NCI-H1092 treated with DMSO at 0.1 percent for 48 hours (cell line): ENCODE measurements around the gene PPIE.
"Not testable (repeated sequence)": the region's sequence is repeated elsewhere in the genome, so short reads cannot be mapped to it uniquely, and the experiment has no call there.

Experiments used
- DNase-seq: peaks from one replicate; lab custom pipeline; 2025; lab: John Stamatoyannopoulos, UW

The PPIE gene

DNA sequence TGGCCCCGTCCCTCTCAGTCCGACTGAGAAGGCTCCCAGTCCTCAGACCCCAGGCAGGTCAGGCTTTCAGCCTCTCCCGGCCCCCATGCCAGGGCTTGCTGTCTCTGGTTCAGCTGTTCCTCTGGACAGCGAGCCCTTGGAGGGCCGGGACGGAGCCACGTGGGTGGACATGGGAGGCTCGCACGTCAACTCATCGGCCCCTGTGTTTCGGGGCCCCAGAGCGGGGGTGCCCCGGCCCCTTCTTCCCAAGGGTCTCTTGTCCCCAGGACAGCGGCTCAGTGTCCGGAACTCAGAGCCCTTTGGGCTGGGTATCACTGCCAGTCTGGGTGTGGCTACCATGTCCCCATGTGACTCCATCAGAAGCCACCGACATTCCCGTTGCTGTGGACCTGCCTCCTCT, 39.2 kb downstream of the PPIE start:
- DNase-seq: not testable (repeated sequence)

DNA sequence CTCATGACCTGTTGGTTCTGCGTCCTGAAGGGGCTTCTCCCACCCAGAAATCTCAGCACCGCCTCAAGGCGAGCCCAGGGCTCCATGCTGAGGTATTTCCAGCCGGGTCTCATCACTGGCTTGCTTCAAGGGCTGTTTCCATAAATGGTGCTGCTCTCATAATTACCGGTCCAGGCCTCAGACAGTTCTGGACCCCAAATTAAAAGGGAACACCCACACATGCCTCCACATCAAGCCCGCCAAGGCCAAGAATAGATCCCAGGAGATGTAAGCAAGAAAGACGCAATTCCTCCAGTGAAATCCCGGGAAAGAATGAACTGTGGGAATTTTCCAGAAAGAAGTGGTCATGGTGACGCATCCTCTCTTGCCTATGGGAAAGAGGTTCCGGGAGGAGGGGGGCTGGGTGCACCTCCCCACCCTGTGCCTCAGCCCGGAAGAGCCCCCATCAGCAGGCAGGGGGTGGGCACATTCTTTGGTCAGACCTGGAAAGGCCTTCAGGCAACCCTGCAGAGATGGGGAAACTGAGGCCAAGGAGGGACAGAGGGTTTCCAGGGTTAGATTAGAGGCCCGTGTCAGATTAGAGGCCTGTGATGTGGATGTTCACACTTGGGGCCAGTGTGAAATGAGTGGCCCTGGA, 39.9 kb downstream of the PPIE start:
- DNase-seq: not testable (repeated sequence)

DNA sequence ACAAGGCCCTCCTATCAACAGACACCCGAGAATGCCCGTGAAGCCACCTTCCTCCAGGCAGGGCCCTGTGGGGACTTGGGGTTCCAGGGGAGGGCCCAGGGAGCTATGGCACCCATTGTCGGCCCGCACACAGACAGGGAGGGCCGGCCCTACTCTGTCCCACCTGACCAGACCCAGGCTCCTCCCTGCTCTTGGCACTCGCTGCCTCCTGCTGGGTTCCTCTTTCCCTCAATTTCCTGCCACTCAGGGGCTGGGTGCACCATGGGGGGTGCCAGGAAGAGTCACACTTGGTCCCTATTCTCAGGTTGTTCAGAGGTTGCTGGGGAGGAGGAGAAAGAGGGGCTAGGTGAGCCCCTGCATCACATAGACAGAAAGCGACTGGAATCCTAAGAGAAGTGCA, 40.5 kb downstream of the PPIE start:
- DNase-seq: no peak

DNA sequence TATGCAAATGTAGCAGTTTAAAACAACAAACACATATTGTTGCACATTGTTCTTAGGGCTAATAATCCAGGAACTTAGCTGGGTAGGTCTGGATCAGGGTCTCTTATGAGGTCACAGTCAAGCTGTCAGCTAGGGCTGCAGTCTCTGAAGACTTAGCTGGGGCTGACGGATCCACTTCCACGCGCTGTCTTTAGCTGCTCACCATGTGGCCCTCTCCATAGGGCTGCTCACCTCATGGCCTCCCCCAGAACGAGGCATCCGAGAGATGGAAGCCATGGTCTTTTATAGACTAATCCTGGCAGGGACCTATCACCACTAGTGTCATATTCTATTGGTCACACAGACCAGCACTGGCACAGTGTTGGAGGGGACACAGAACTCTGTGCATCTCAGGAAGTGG, 41.1 kb downstream of the PPIE start:
- DNase-seq: no peak

DNA sequence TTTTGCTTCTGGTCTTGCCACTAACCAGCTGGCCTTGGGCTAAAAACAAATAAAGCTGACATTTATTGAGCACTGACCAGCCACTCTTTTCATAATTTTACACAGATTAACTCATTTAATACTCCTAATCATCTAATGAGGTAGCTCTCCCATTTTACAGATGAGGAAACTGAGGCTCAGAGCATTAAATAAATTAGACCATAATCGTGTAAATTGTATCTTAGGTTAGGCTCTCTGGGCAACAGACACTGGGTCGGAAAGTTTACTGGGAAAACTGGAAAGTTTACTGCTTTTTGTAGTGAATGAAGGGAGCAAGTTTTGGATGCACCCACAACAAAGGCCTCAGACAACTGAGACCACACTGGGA, 42.6 kb downstream of the PPIE start:
- DNase-seq: no peak

DNA sequence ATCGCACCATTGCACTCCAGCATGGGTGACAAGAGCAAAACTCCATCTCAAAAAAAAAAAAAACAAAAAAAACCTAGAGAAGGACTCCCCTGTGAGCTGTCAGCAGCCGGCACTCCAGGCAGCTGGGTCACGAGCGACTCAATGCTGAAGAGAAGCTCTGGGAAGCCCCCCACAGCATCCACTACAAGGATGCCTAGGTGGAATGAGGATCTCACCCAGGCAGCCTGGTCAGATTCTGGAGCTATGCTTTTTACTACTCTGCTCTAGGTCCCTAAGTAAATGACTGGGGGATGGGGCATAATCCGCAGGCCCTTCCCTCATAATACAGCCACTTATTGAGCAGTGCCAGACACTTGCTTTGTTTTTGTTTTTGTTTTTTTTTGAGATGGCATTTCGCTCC, 43.4 kb downstream of the PPIE start:
- no peak for DNase-seq

DNA sequence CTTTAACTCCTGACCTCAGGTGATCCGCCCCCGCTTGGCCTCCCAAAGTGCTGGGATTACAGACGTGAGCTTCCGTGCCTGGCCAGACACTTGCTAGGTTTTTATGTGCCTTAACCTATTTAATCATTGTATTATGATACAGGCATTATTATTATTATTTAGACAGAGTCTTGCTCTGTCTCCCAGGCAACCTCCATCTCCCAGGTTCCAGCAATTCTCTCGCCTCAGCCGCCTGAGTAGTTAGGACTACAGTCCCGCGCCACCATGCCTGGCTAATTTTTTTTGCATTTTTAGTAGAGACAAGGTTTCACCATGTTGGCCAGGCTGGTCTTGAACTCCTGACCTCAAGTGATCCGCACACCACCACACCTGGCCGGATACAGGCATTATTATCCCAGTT, 44.0 kb downstream of the PPIE start:
- DNase-seq: not testable (repeated sequence)

DNA sequence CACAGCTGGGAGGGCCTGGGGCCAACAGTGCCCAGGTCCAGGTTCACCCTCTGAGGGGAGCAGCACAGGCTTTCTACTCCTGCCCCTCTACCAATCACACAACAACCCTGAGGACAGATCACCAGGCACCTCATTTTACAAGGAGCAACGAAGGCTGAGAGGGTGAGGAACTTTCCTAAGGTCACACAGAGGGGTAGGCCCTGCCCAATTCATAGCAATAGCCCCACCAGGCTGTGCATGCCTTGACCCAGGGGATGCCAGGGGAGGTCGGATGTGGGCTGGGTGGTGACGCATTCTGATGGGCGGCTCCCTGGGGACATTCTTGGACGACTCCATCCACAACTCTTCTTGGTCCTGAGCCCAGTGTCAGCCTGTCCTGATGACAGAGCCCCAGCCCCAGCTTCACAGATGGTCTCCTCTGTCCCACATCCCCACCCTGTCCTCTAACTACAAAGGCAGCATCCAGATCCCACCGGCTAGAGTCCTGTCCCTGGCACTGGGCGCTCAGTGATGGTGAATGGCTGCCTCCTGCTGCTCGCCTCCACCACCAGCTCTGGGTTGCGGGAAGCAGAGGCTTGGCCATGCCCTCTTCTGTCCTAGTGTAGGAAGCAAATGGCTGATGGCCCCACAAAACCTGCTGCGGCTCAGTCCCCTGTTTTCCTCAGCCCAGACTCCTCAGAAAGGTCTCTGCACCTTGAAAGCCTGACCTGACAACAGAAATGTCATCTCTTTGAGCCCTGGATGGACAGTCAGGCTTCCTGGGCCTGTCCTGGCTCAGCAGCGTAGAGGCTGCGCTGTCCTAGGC, 47.8 kb downstream of the PPIE start:
- DNase-seq: not testable (repeated sequence)

DNA sequence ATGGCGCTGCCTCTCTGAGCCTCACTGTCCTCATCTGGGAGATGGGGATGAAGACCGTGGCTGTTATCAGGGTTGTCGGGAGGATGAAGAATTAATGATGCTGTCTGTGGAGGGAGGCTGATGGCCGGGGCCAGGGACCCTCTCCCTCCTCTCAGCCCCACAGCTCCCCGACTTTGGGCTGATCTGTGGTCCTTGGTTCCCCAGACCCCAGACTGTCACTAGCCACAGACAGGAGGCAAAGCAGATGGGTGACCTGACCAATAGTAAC, 48.4 kb downstream of the PPIE start:
- DNase-seq: not testable (repeated sequence)

DNA sequence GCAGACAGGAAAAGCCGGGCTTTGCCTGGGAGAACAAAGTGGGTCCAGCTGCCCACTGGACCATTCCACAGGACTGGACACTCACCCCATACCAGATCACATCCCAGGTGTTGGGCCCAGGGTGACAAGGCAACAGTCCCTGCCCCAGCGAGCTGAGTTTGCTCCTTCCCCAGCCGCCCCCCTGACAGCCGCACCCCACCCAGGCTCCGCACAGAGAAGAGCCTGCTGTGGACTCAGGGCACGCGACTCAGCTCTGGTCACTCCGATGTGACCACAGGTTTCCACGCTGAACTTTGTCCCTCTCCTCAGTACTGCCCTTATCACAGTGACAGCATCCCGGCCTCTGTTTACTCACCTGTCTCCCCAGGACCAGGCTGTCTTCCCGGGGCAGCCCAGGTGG, 48.8 kb downstream of the PPIE start:
- DNase-seq: no peak

DNA sequence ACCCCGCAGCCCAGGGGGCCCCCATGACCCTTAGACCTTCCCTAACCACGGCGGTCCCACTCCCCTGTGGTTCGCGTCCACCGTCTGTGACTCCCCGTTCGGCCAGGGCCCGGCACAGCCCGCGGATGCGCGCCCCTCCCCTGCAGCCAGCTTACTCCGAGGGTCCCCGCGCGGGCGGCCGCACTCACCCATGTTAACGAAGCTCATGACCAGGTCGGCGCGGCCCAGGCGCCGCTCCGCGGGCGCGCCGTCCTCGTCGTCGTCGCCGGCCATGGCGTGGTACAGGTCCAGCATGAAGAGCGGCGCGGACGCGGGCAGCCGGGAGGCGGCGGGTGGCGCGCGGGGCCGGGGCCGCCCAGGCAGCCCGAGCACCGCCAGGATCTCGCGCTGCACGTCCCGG, 49.3 kb downstream of the PPIE start:
- DNase-seq: not testable (repeated sequence)

DNA sequence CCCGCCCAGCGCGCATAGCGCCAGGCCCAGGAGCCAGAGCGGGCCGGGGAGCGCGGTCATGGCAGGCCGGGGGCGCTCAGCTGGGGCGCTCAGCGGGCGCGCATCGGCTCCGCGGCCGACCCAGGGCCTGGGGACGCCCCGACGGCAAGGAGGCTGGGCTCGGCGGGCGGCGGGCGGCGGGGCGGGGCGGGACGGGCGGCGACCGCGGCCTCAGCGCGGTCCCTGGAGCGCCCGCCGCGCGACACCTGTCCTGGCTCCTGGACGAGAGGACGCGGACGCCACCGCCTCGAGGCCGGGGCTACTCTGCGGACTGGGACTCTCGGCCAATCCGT, 49.7 kb downstream of the PPIE start:
- DNase-seq: no peak

DNA sequence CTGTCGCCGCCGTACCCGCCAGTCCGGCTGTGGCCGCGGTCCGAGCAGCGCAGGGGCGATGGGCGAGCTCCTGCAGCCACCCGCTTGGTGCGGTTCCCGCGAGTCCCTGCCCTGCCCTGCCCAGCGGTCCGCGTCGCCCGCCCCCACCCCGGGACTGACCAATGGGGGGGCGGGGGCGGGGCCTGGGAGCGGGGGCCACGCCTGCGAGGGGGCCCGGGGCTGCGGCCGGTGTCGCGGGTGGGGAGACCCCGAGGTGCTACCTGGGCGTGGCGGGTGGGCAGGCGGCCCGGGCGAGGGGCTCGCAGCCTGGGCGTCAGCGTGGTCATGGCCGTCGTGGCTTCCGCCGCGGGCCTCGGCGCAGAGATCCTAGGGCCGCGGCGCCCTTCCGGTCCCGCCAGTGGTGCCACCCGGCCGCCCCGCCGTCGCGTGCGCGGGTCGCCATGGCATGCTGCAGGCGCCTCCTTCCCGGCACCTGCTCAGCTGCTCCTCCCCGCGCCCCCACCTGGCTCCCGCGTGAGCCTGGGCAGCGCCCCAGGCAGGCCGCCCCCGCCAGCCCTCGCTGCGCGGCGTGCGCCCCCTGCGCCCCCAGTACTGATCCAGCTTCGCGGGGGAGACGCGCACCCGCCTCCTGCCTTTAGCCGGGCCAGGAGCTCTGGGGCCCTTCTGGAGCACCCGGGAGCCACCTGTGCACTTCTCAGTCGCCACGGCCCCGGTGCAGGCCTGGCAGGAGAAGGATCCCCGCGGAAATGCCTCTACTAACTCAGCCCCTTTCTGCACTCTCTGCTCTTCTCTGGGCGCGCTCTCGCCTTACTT, 50.3 kb downstream of the PPIE start, which contains the start of gene BMP8B:
Gene BMP8B, minus strand, starts transcription at position 108 of the 813 bp plus-strand sequence. CDS start 380 bp downstream, outside the sequence.
- DNase-seq: peak; percentile 99

DNA sequence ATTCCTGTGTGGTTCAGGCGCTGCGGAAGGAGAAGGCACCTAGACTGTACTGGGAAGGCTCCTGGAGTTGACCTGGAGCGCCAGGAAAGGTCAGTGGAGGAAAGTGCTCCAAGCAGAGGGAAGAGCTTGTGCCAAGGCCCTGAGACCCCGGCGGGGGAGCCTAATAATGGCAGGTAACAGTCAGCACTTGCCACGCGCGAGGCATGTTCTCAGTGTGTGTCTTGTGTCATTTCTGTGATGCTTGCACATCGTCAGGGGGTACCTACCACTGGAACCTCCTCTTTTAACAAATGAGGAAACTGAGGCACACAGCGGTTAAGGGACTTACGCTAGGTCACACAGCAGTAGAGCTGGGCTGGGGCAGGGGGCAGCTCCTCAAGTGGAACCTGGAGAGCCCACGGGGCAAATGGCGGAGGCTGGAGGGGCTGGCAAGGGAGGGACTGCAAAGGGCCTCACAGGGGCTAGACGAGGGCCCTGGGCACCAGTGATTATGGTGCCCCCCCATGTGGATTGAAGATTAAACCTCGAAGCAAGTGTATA, 51.0 kb downstream of the PPIE start:
- no peak for DNase-seq

DNA sequence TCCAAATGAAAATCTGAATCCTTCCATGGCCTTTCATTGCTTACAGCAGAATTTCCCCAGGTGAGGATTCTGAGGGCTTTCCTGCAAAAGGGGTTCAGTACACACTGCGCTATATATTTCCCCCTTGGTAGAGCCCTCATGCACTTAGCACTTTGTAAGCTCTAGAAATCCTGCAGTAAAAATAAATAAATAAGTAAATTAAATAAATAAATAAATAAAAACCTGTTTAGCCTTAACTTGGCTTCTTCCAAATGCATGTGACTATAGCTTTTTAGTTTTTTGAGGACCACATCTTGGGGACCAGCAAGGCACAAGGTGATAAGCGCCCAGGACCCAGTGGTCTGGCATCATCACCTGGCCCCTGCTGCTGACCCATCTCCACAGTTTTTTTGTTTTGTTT, 53.2 kb downstream of the PPIE start:
- DNase-seq: no peak

DNA sequence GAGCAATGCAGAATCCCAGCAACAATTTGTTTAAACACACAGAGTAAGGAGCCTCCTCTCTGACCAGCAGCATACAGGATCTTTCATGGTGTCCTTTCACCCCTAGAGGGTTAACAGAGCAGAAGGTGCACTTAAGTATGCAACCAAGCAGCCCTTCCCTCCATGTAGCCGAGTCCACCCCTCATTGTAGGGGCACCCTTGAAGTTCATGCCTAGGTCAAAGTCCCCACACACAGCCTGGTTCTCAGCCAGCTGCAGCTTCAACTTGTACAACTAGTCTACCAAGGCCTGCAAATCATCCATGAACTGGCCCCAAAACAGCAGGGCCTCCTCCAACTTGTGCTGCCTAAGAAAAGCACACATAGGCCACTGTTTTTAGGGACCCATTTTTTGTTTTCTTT, 57.0 kb downstream of the PPIE start:
- DNase-seq: no peak

DNA sequence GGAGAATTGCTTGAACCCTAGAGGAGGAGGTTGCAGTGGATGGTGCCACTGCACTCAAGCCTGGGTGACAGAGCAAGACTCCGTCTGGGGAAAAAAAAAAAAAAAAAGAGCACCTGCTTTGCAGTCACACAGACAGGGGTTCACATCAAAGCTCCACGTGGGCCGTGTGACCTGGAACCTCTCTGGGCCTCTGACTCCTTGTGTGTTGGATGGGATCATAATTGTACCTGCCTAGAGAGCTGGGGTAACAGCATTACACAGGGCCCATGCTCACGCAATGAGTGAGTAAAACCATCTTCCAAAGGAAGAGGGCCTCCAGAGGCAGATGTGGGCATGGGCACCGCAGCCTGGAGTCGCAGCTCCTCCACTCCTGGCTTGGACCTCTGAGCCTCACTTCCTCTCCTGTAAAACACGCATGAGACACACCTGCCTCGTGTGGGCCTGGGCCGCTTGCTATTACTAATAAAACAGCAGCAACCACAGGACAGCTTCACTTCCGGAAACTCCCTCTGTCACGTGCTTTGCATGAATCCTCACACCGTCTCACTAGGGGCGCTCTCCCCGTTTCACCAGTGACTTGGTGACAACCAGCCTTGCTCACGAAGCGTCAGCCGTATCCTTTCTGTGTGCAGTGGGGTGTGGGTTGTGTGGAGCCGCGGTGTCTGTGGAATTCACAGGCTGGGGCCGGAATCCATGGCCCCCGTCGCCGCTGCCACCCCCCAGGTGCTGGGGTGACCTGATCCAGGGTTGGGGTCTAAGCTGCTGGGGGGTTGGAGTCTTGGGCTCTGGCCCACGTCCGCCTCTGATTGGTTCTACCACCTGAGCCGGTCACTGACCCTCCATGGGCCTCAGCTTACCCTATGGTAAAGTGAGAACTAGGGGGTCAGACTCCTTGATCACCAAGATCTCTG, 60.4 kb downstream of the PPIE start:
- DNase-seq: peak; percentile 99

DNA sequence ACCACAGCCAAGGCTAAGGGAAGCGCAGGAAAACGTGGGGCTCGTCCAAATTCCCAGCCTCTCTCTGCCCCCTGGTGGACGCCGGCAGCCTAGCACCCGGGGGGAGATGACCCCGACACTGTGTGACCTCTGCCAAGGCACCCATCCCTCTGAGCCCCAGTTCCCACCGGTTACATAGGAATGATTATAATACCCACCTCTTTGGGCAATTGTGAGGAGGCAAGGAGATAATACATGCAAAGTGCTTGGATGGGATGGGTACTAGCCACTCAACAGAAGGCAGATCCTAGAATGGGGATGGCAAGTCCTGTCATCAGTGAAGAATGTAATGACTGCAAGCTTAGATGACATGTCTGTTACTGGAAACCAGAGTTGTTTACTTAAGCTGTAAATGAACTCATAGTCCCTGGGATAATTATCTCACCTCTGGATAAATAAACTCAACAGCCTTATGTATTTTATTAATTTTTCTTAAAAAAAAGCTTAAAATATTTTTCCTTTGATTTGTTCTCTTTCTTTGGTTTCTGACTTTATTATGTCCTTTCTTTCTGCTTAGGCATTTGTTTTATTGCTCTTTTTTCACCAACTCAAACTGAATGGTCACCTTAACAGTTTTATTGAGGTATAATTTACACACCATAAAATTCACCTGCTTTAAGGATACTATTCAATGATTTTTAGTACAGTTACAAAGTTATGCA, 61.2 kb downstream of the PPIE start:
- DNase-seq: peak; percentile 100

DNA sequence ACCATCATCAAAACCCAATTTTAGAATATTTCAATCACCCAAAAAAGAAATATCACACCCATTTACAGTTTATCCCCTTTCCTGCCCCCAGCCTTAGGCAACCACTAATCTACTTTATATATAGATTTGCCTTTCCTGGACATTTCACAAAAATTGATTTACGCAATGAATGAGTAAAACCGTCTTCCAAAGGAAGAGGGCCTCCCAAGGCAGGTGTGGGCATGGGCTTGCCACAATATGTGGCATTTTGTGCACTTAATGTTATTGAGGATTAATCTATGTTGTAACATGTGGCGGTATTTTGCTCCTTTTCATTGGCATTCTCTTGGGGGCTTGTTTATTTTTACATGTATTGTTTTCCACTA, 61.8 kb downstream of the PPIE start:
- DNase-seq: no peak

DNA sequence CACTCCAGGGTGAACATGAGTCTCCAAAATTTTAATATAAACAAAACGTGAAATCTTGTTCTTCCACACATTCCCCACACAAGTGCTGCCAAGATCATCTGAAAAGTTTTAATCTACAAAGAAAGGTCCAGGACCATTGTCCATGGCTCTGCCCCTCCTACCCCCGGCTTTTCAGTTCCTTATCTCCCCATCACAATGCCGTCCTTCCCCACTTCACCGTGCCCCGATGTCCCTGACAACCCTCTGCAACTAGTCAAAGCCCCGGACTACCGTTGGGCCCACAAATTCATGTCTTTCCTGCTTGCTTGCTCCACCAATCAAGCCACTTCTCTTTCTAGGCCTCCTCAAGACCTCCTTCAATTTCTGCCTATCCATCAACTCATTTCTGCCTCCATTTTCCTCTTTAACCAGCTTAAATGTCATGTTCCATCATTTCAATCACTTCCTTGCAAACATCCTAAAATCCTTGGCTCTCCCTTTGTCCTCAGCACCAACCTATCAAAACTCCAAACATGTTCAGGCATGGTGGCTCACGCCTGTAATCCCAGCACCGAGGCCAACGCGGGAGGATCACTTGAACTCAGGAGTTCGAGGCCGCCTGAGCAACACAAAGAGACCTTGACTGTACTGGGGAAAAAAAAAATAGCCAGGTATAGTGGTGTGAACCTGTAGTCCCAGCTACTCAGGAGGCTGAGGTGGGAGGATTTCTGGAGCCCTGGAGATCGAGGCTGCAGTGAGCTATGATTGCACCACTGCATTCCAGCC, 64.0 kb downstream of the PPIE start:
- no peak for DNase-seq

DNA sequence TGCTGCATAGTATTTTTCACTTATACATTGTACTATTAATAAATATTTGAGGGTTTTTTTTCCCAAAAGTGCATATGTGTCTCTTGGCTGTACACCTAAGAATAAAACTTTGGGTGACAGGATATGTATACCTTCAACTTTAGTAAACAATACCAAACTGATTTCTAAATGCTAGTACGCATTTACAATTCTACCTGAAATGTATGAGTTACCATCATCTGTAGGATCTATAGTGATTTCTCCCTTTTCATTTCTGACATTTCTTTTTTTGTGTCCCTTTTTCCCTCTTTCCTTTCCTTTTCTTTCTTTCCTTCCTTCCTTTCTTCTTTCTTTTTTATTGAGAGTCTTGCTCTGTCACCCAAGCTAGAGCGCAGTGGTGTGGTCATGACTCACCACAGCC, 66.7 kb downstream of the PPIE start:
- DNase-seq: no peak
